HCT116 (cell line): Measurements from ENCODE around the gene PCYT1A. TPM values are rescaled to one million over a fixed set of nuclear protein-coding genes. Genes with fewer than 3 reads are reported as not detected.

Experiments used
- ATAC-seq: fragments of 200-7000 bp; cut with Tn5 transposase; 2 replicates; pipeline ENCODE4 v1.9.1; 2020; ENCODE audit warnings: mild to moderate bottlenecking, moderate library complexity
- BruUV-seq: library from RNA; stranded (reverse); fragments of 400-500 nt; replicated peaks from 2 replicates; lab custom pipeline; 2021; lab: Mats Ljungman, UMichigan
- CTCF ChIA-PET: fragments of 300-600 bp; sonication (Branson Sonifier 250); formaldehyde crosslinking; loops from one replicate; lab custom pipeline; 2021; ENCODE audit warnings: antibody characterized with exemption; lab: Charles Lee
- POLR2A ChIA-PET: fragments of 300-600, 350-600 bp; sonication (Branson Sonifier 250); formaldehyde crosslinking; loops from one replicate; lab custom pipeline; 2021; ENCODE audit warnings: antibody characterized with exemption; lab: Charles Lee
- RAD21 ChIA-PET, 2 experiments: fragments of 300-600 bp; sonication (Branson Sonifier 250); formaldehyde crosslinking; loops; one replicate each; lab custom pipeline; 2023; ENCODE audit warnings: low total read pairs in 2 of 2; ENCODE audit not compliant: uncharacterized antibody in 2 of 2, unreplicated experiment in 2 of 2, low non-redundant PET in 1 of 2; lab: Charles Lee
- DNase-seq: peaks from one replicate; pipeline ENCODE4 v3.0.0-alpha.2; 2010; ENCODE audit warnings: low read depth, low spot score
- H2AFZ ChIP-seq: fragments of 200-600 bp; shearing (Covaris generic), sonication (generic); 2 replicates; pipeline ENCODE4 v1.6.1; 2017; ENCODE audit warnings: low read depth, mixed run types, mixed read lengths, antibody characterized with exemption, low read length; ENCODE audit not compliant: poor library complexity, severe bottlenecking
- H3K27ac ChIP-seq: 2 replicates; pipeline ENCODE4 v1.5.1; 2012; ENCODE audit warnings: low read depth, low read length
- H3K27me3 ChIP-seq: fragments of 200-600 bp; sonication (generic); 2 replicates; pipeline ENCODE4 v1.6.1; 2016; ENCODE audit warnings: mixed run types, low read length, mixed read lengths; ENCODE audit not compliant: insufficient read depth
- H3K36me3 ChIP-seq, 2 experiments: fragments of 200-500 bp in 1 of 2; fragments of 200-600 bp in 1 of 2; sonication (Bioruptor generic) in 1 of 2; sonication (generic) in 1 of 2; 2 replicates each; pipeline versions ENCODE4 v1.5.1 to v1.6.1; 2014 to 2016; ENCODE audit warnings: low read length in 2 of 2, inconsistent platforms in 1 of 2, mixed read lengths in 1 of 2, mixed run types in 1 of 2; ENCODE audit not compliant: insufficient read depth in 2 of 2, control insufficient read depth in 1 of 2
- H3K4me1 ChIP-seq, 2 experiments: fragments of 200-600 bp in 1 of 2; sonication (generic) in 1 of 2; 2 replicates each; pipeline versions ENCODE4 v1.5.1 to v1.6.1; 2012 to 2017; ENCODE audit warnings: low read length in 2 of 2, inconsistent platforms in 1 of 2, mild to moderate bottlenecking in 1 of 2, mixed read lengths in 1 of 2, mixed run types in 1 of 2, moderate library complexity in 1 of 2; ENCODE audit not compliant: insufficient read depth in 2 of 2, control insufficient read depth in 1 of 2
- H3K4me2 ChIP-seq: fragments of 200-600 bp; sonication (generic); 2 replicates; pipeline ENCODE4 v1.6.1; 2017; ENCODE audit warnings: mixed run types, low read length, mixed read lengths
- H3K4me3 ChIP-seq, 2 experiments: fragments of 200-600 bp in 1 of 2; sonication (generic) in 1 of 2; replicated peaks in 1 of 2; 2 replicates each; pipeline ENCODE4 v1.5.1; 2011 to 2016; ENCODE audit warnings: low read length in 2 of 2, control low read depth in 1 of 2, low read depth in 1 of 2, mild to moderate bottlenecking in 1 of 2, mixed read lengths in 1 of 2, mixed run types in 1 of 2
- H3K79me2 ChIP-seq: fragments of 200-600 bp; sonication (generic); 2 replicates; pipeline ENCODE4 v1.6.1; 2017; ENCODE audit warnings: mild to moderate bottlenecking, mixed run types, low read length, moderate library complexity, mixed read lengths; ENCODE audit not compliant: insufficient read depth
- H3K9ac ChIP-seq: fragments of 200-600 bp; sonication (generic); 2 replicates; pipeline ENCODE4 v1.6.1; 2016; ENCODE audit warnings: low read length, mixed read lengths
- H3K9me2 ChIP-seq: fragments of 200-600 bp; sonication (generic), shearing (Covaris generic); 2 replicates; pipeline ENCODE4 v1.6.1; 2017; ENCODE audit warnings: mixed run types, mild to moderate bottlenecking, moderate library complexity; ENCODE audit not compliant: insufficient read depth
- H3K9me3 ChIP-seq, 2 experiments: fragments of 200-500 bp in 1 of 2; fragments of 200-600 bp in 1 of 2; sonication (Bioruptor generic) in 1 of 2; sonication (generic) in 1 of 2; 2 replicates each; pipeline ENCODE4 v1.6.1; 2014 to 2017; ENCODE audit warnings: low read length in 2 of 2, mixed read lengths in 2 of 2, inconsistent platforms in 1 of 2, low read depth in 1 of 2, mild to moderate bottlenecking in 1 of 2, mixed run types in 1 of 2, moderate library complexity in 1 of 2; ENCODE audit not compliant: control insufficient read depth in 1 of 2, insufficient read depth in 1 of 2
- H4K20me1 ChIP-seq: fragments of 200-600 bp; sonication (generic), shearing (Covaris generic); 2 replicates; pipeline ENCODE4 v1.6.1; 2017; ENCODE audit warnings: mixed run types, mild to moderate bottlenecking, moderate library complexity; ENCODE audit not compliant: insufficient read depth
- CBX3 ChIP-seq: IDR thresholded peaks from 2 replicates; pipeline ENCODE4 v1.6.1; 2012; ENCODE audit warnings: low read depth
- CEBPB ChIP-seq: IDR thresholded peaks from 2 replicates; pipeline ENCODE4 v1.6.1; 2012; ENCODE audit warnings: low read depth
- EGR1 ChIP-seq: IDR thresholded peaks from 2 replicates; pipeline ENCODE4 v1.6.1; 2012; ENCODE audit warnings: low read depth
- ELF1 ChIP-seq: IDR thresholded peaks from 2 replicates; pipeline ENCODE4 v1.6.1; 2012; ENCODE audit warnings: low read depth, borderline replicate concordance
- EZH2phosphoT487 ChIP-seq: fragments of 200-600 bp; IDR thresholded peaks from 2 replicates; pipeline ENCODE4 v1.6.1; 2018; ENCODE audit warnings: antibody characterized with exemption, borderline replicate concordance
- FOSL1 ChIP-seq: IDR thresholded peaks from 2 replicates; pipeline ENCODE4 v1.6.1; 2012; ENCODE audit warnings: low read depth
- POLR2AphosphoS5 ChIP-seq: IDR thresholded peaks from 2 replicates; pipeline ENCODE4 v1.6.1; 2011; ENCODE audit warnings: mild to moderate bottlenecking, low read depth, low read length, moderate library complexity
- RAD21 ChIP-seq: IDR thresholded peaks from 2 replicates; pipeline ENCODE4 v1.6.1; 2012; ENCODE audit warnings: low read depth, mild to moderate bottlenecking
- SIN3A ChIP-seq: IDR thresholded peaks from 2 replicates; pipeline ENCODE4 v1.6.1; 2012; ENCODE audit warnings: low read depth
- SP1 ChIP-seq: IDR thresholded peaks from 2 replicates; pipeline ENCODE4 v1.6.1; 2012; ENCODE audit warnings: low read depth
- SRF ChIP-seq: IDR thresholded peaks from 2 replicates; pipeline ENCODE4 v1.6.1; 2012; ENCODE audit warnings: low read depth
- TCF7L2 ChIP-seq: IDR thresholded peaks from 2 replicates; pipeline ENCODE4 v1.7.0; 2011; ENCODE audit warnings: borderline replicate concordance, inconsistent platforms; ENCODE audit not compliant: insufficient read depth, insufficient read length; ENCODE audit errors: extremely low read depth
- YY1 ChIP-seq: IDR thresholded peaks from 2 replicates; pipeline ENCODE4 v1.6.1; 2011; ENCODE audit warnings: low read length, low read depth, moderate library complexity, mild to moderate bottlenecking; ENCODE audit not compliant: insufficient replicate concordance; ENCODE audit errors: extremely low read depth
- ZFX ChIP-seq: fragments of 450-650 bp; IDR thresholded peaks from 2 replicates; pipeline ENCODE4 v1.6.1; 2017
- intact Hi-C: fragments of 100-400 bp; cut with micrococcal nuclease; formaldehyde crosslinking; loops from 2 replicates; pipeline ENCODE4 v1.10.0; 2022
- total RNA-seq: library from RNA; stranded (reverse); gene quantifications from one replicate; pipeline ENCODE4 v1.2.1, GENCODE V29; 2021; ENCODE audit not compliant: unreplicated experiment
- TF ChIP-seq, protein P1 (sequence below): IDR thresholded peaks from 2 replicates; pipeline ENCODE4 v1.6.1; 2012
- TF ChIP-seq, protein P2 (sequence below), 3 experiments: fragments of 200-600 bp in 1 of 3; sonication (generic) in 1 of 3; IDR thresholded peaks in 2 of 3; conservative IDR thresholded peaks in 1 of 3; 2 replicates each; pipeline ENCODE4 v1.5.1; 2012 to 2017; ENCODE audit warnings: low read depth in 2 of 3, low read length in 2 of 3, antibody characterized with exemption in 1 of 3, borderline replicate concordance in 1 of 3, control low read depth in 1 of 3, mild to moderate bottlenecking in 1 of 3, mixed read lengths in 1 of 3, mixed run types in 1 of 3, moderate library complexity in 1 of 3; ENCODE audit not compliant: insufficient read depth in 1 of 3
- TF ChIP-seq, protein P3 (sequence below): IDR thresholded peaks from 2 replicates; pipeline ENCODE4 v1.6.1; 2011; ENCODE audit warnings: mild to moderate bottlenecking, low read length, moderate library complexity; ENCODE audit not compliant: insufficient replicate concordance; ENCODE audit errors: extremely low read depth

PCYT1A gene
- total RNA-seq, 1 experiment from 2014 or later = 32.1 TPM

DNA sequence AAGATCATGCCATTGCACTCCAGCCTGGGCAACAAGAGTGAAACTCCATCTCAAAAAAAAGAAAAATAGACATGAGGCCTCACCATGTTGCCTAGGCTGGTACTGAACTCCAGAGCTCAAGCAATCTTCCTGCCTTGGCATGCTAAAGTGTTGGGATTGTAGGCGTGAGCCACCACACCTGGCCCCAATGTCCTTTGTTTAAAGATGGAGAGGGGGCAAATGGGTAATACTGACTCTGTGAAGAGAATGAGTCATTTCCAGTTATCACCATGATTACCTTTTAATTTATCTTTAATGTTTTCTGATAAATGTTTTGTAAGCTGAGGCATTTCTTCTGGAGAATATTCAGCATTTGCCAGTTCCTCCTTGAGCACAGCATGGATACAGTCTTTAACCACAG lies 28.3 kb upstream of the PCYT1A start:
- H3K27me3 ChIP-seq = no peaks in the 10 kb centered on the region
- no peak overlapping the region for H3K4me3 ChIP-seq
- no peak overlapping the region for H3K27ac ChIP-seq
- intact Hi-C loops = loop anchor here (10.0 kb wide), 1 partner anchor 189 kb away; the partner anchor contains the start of gene RNF168
- no TSS peak for BruUV-seq
- no peak for DNase-seq
- H3K79me2 ChIP-seq = peaks cover 13% of the 10 kb centered on the region
- POLR2A ChIA-PET = no interaction called here
- no peak overlapping the region for H3K9ac ChIP-seq
- CTCF ChIA-PET = no interaction called here
- H3K36me3 ChIP-seq = no peaks in the 10 kb centered on the region
- no peaks in the 10 kb centered on the region for H4K20me1 ChIP-seq
- no peaks in the 10 kb centered on the region for H3K9me3 ChIP-seq
- H3K9me2 ChIP-seq = no peaks in the 10 kb centered on the region
- no peak for ATAC-seq
- RAD21 ChIA-PET = no interaction called here
- no peak overlapping the region for H3K4me2 ChIP-seq
- no peak overlapping the region for H2AFZ ChIP-seq
- peaks cover 5 to 40% of the 10 kb centered on the region in 2 experiments; a peak in 3 of 4 replicates for H3K4me1 ChIP-seq
- TF ChIP-seq SP1 (no peak), ZFX (no peak), CEBPB (no peak), POLR2AphosphoS5 (no peak), EGR1 (no peak), EZH2phosphoT487 (no peak), SRF (no peak), FOSL1 (no peak), YY1 (no peak), ELF1 (no peak), SIN3A (no peak), RAD21 (no peak), TCF7L2 (no peak), CBX3 (no peak)
- TF ChIP-seq, protein P1, sequence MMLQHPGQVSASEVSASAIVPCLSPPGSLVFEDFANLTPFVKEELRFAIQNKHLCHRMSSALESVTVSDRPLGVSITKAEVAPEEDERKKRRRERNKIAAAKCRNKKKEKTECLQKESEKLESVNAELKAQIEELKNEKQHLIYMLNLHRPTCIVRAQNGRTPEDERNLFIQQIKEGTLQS = no peak
- TF ChIP-seq, protein P2, sequence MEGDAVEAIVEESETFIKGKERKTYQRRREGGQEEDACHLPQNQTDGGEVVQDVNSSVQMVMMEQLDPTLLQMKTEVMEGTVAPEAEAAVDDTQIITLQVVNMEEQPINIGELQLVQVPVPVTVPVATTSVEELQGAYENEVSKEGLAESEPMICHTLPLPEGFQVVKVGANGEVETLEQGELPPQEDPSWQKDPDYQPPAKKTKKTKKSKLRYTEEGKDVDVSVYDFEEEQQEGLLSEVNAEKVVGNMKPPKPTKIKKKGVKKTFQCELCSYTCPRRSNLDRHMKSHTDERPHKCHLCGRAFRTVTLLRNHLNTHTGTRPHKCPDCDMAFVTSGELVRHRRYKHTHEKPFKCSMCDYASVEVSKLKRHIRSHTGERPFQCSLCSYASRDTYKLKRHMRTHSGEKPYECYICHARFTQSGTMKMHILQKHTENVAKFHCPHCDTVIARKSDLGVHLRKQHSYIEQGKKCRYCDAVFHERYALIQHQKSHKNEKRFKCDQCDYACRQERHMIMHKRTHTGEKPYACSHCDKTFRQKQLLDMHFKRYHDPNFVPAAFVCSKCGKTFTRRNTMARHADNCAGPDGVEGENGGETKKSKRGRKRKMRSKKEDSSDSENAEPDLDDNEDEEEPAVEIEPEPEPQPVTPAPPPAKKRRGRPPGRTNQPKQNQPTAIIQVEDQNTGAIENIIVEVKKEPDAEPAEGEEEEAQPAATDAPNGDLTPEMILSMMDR (IDR thresholded peaks at IDR 0.05 in 2 of 3, conservative IDR thresholded peaks at IDR 0.05 in 1 of 3; ENCODE audit: borderline replicate concordance in 1 of 3, insufficient read depth in 1 of 3, low read depth in 2 of 3, low read length in 2 of 3) = no peak
- TF ChIP-seq, protein P3, sequence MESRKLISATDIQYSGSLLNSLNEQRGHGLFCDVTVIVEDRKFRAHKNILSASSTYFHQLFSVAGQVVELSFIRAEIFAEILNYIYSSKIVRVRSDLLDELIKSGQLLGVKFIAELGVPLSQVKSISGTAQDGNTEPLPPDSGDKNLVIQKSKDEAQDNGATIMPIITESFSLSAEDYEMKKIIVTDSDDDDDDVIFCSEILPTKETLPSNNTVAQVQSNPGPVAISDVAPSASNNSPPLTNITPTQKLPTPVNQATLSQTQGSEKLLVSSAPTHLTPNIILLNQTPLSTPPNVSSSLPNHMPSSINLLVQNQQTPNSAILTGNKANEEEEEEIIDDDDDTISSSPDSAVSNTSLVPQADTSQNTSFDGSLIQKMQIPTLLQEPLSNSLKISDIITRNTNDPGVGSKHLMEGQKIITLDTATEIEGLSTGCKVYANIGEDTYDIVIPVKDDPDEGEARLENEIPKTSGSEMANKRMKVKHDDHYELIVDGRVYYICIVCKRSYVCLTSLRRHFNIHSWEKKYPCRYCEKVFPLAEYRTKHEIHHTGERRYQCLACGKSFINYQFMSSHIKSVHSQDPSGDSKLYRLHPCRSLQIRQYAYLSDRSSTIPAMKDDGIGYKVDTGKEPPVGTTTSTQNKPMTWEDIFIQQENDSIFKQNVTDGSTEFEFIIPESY = no peak
